D721Med (cell line): ENCODE data around the gene KMT2D.
A peak's percentile ranks its signal among the peaks of the same experiment; 100 is the strongest.

Experiments
- DNase-seq: peaks from one replicate; pipeline ENCODE4 v3.0.0; 2011; ENCODE audit warnings: low spot score; ENCODE audit not compliant: insufficient read length
- FAIRE-seq: peaks from 2 replicates; lab custom pipeline; 2011; peaks lifted over from hg19 to GRCh38; lab: Jason Lieb, UNC
- CTCF ChIP-seq: IDR thresholded peaks from 2 replicates; pipeline ENCODE4 v1.5.1; 2012; ENCODE audit warnings: mild to moderate bottlenecking, control low read depth; ENCODE audit not compliant: insufficient read depth; ENCODE audit errors: missing control alignments

The KMT2D gene

GRCh38 chr12:49092086-49092815 is 31.7 kb upstream of the KMT2D start:
- peak; percentile 40 for TF ChIP-seq CTCF
- DNase-seq, result peak; percentile 75
- FAIRE-seq, result no peak

- no peak for TF ChIP-seq CTCF
- DNase-seq (no peak), FAIRE-seq (no peak)
These were observed 31.2 kb upstream of the KMT2D start for GRCh38 chr12:49091836-49092085.

- FAIRE-seq, result no peak
- DNase-seq, result no peak
- TF ChIP-seq CTCF, result no peak
These were observed 30.7 kb upstream of the KMT2D start for GRCh38 chr12:49091056-49091835.

GRCh38 chr12:49089821-49090773 is 29.5 kb upstream of the KMT2D start:
- no peak for DNase-seq
- no peak for TF ChIP-seq CTCF
- no peak for FAIRE-seq

GRCh38 chr12:49088932-49089330 is 28.3 kb upstream of the KMT2D start:
- DNase-seq (no peak), FAIRE-seq (no peak)
- no peak for TF ChIP-seq CTCF

- DNase-seq (peak; percentile 84), FAIRE-seq (no peak)
- TF ChIP-seq CTCF, result peak; percentile 95
These were observed 27.7 kb upstream of the KMT2D start for GRCh38 chr12:49088150-49088931.
